Skin epidermis (tissue), 12 donors: Measurements from ENCODE around the gene CREG2.
A peak's percentile ranks its signal among the peaks of the same experiment; 100 is the strongest.

Source experiments
- H3K27ac ChIP-seq, 21 experiments: fragments of 200-600 bp; sonication (generic) in 11 of 21; one replicate each; pipeline ENCODE4 v1.5.0; 2020; ENCODE audit warnings: mild to moderate bottlenecking in 3 of 21, inconsistent platforms in 2 of 21, moderate library complexity in 2 of 21
- H3K4me3 ChIP-seq, 7 experiments: fragments of 200-600 bp; sonication (generic) in 2 of 7; one replicate each; pipeline ENCODE4 v1.5.0; 2020; ENCODE audit warnings: inconsistent platforms in 2 of 7, mild to moderate bottlenecking in 2 of 7, moderate library complexity in 1 of 7

The CREG2 gene, protein sequence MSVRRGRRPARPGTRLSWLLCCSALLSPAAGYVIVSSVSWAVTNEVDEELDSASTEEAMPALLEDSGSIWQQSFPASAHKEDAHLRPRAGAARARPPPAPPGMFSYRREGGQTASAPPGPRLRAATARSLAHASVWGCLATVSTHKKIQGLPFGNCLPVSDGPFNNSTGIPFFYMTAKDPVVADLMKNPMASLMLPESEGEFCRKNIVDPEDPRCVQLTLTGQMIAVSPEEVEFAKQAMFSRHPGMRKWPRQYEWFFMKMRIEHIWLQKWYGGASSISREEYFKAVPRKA

DNA sequence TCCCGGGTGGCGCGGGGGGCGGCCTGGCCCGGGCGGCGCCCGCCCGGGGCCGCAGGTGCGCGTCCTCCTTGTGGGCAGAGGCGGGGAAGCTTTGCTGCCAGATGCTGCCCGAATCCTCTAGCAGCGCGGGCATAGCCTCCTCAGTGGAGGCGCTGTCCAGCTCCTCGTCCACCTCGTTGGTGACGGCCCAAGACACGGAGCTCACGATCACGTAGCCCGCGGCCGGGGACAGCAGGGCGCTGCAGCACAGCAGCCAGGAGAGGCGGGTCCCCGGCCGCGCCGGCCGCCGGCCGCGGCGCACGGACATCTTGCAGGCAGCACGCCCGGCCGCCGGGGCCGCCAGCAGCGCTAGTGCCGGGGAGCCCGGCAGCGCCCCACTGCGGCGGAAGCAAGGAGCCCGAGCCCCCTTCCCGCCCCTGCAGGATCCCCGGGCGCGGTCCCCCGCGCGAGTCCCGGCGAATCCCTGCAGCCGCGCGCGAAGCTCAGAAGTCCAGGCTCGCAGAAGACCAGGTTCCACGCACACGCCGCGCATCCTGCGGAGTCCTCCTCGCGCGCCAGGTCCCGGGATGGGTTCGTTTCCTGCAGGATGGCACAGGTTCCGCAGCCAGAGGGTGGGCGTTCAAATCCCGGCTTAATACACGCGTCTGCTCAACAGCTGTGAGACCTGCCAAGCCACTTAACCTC, at the start of gene CREG2:
CREG2 (minus strand) TSS at position 353 of the 684 bp plus-strand sequence; CDS start at position 307, 46 bp downstream.
- peak within 1 kb of the TSS; percentile 15 to 45 (median 40) for H3K4me3 ChIP-seq
- no peak within 1 kb of the TSS for H3K27ac ChIP-seq

DNA sequence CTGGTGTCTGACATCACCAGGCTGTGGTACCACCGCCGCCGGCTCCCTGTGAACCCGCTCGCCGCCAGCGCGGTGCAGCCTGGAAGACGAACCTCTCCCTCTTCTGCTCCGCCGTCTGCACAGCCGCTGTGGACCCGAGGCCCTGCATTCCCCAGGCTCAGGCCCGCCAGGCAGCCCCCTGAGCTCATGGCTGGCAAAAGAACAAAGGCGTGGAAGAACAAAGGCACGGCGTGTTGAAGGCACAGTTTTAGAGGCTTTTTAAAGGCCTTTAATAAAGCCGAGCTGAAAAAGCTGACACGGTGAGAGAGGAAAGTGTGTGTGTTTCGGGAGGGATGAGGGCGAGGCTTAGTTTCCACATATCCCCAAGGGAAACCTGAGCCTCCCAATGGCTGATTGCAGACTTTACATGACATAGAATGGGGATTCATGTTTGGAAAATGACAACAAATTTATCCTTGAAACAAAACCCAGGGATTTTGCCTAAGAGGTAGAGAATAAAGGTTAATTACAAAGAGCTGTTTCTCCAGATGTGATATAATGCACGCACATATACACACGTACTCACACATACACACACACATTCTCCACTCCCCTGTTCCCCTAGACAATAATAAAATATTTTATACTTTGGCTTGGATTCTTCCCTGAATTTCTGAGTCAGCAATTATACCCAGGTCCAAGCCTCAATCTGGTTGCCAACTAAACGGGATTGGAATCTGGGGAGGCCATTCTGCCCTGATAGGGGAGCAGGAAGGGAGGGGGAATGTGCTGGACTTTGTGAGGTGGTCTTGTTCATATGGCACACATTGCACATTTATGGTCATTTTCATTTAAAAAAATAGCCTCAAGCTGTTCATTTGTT, 47.9 kb upstream of the CREG2 start:
- H3K27ac ChIP-seq, result peak overlapping the region in 11 of 21 experiments; percentile 2 to 76 (median 35)
- no peak overlapping the region for H3K4me3 ChIP-seq

DNA sequence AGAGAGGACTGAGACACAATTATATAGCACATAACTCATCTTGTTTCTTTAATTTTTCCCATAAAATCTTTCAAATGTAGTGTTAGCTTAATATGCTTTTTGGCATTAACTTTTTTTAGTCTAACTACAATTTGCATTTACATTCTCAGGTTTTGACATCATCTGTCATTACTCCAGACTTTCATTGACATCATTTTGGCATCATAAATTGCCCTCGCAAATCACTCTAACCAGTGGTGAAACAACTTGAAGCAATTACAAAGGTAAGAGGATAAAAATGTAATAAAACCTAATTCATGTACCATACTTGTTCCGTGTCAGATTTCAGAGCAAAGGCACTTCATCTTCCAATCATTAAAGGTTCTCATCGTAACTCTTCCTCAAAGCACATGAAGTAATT, 46.2 kb upstream of the CREG2 start:
- Histone ChIP-seq H3K27ac (peak overlapping the region in 1 of 21 experiments; percentile 63), H3K4me3 (no peak overlapping the region)

DNA sequence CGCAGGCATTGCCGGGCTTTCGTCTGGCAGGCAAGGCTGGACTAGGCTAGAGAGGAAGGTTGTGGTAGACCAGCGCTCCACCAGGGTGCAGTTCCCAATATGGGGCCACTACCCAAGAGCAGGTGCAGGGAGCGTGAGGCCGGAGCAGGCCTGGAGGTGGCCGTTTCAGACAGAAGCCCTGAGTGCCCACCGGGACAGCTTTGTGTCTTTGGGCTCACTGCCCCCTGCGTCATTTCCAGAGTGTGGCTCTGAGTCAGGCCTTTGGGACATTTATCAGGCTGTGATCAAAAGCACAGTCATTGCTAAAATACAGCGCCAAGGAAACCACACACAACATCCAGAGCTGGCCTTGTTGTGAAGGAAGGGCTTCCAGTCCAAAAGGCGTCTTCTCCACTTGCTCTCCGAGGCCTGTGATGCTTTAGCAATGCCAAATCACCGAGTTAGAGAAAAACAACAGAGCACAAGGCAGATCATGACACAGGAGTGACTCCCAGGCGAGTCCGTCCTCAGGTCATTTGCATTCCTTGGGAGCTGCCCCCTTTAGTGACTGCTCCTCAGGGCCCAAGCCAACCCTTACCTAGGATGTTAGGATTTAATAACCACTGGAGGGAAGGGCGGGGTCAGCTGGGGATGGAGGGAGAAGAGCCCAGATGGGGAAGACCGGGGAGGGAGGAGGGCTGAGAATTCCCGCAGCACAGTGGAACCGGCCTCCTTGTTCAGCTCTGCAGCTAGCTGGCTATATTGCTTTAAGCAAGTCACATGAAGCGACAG, 45.3 kb upstream of the CREG2 start:
- Histone ChIP-seq H3K27ac (peak overlapping the region in 4 of 21 experiments; percentile 20 to 63 (median 38)), H3K4me3 (no peak overlapping the region)

DNA sequence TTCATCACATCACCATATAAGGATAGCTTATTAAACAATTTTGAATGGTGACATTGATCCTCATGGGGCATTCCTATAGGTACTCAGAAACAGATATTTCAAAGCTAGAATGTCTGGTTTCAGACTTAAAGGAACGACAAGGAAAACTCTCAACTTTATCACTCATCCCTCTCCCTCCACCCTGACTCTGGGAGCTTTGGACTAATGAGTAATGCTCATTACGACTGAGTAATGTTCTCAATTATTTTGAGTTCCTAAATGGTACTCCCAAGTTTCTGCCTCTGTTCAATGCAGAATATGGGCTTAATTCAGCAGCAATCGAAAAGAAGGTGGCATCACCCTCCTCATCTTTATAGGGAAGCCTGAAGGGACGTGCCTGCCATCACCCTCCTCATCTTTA, 44.2 kb upstream of the CREG2 start:
- Histone ChIP-seq H3K4me3 (no peak overlapping the region), H3K27ac (peak overlapping the region in 1 of 21 experiments; percentile 54)

DNA sequence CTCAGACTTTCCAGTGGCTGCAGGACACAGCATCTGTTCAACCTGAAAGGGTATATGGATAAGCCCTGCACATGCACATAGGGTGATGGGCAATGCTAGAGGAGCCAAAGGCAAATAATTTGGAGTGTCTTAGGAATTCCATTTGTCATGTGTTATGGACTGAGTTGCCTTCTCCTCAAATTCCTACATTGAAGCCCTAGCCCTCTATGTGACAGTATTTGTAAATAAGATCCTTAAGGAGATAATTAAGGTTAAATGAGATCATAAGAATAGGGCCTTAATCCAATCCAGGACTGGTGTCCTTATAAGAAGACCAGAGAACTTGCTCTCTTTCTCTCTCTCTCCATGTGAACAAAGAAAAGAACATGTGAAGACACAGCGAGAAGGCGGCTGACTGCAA, 42.9 kb upstream of the CREG2 start:
- Histone ChIP-seq H3K4me3 (no peak overlapping the region), H3K27ac (no peak overlapping the region)

DNA sequence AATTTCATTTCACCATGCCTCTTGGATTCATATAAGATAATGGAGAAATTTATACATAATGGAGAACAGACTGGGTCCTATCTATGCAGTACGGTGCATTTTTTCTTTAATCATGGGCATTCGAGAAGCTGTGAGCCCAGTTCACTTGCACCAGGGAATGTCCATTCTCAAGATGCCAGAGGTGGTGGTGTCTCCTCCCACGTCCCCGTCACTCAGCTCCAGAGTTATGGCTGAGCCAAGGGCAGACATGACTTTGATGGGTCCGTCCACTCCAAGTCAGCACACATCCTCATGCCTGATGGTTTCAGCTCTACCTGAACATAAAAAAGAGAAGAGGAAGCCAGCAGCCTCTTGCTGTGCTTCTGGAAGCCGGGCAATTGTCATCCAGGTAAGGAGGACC, 42.1 kb upstream of the CREG2 start:
- Histone ChIP-seq H3K27ac (no peak overlapping the region), H3K4me3 (no peak overlapping the region)

DNA sequence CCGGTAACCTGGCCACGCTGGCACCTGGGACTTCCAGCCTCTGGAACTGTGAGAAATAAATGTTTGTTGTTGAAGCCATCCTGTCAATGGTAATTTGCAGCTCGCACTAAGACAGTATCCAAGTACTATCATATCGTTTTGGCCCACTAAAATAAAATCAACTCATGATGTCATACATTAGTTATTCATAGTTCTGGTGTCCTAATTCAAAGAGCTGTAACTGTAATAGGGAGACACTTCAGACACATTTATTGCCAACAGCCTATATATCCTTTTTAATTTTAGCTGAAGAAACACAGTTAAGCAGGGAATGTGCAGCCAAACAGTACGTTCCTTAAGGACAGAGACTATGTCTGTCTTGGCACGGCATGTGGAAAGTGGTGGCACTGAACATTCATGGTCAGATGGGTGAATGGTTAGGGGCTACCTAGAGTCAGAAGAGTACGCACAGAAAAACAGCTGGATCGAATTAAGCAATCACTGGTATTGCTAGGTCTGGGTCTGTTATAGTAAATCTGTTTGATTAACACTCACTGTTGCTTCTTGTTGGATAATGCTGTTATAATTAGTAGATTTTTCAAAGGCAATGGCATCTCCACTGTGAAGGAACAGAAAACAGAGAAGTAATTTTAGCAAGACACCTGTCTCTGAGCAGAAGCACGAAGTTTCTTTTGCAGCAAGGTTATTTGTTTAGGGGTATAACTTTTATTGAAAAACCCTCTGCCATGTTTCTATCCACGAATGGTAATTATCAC, 41.3 kb upstream of the CREG2 start:
- H3K27ac ChIP-seq, result no peak overlapping the region
- H3K4me3 ChIP-seq, result no peak overlapping the region

DNA sequence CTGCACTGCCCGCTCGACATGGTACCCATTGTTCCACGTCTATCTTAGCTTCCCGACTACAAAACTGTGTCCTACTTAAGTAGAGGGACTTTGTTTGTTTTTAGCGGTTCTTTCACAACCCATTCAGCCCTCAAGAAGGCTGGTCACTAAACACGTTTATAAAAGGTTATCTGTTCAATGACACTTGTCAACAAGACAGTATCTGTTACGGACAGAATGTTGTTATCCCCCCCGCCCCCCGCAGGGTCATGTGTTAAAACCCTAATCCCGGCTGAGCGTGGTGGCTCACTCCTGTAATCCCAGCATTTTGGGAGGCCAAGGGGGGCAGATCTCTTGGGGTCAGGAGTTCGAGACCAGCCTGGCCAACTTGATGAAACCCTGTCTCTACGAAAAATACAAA, 40.4 kb upstream of the CREG2 start:
- no peak overlapping the region for H3K4me3 ChIP-seq
- no peak overlapping the region for H3K27ac ChIP-seq

DNA sequence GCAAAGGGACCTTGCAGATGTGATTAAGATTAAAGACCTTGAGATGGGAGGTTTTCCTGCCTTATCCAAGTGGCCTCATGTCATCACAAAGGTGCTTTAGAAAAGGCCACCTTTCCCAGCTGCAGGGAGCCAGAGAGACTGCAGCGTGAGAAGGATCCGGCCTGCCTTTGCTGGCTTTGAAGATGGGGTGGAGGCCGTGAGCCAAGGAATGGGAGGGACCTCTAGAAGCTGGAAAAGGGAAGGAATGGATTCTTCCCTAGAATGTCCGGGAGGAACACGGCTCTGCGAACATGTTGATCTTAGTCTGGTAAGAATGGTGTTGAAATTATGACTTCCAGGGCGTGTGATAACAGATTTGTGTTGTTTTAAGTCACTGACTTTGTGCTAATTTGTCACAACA, 39.9 kb upstream of the CREG2 start:
- H3K27ac ChIP-seq, result no peak overlapping the region
- H3K4me3 ChIP-seq, result no peak overlapping the region

DNA sequence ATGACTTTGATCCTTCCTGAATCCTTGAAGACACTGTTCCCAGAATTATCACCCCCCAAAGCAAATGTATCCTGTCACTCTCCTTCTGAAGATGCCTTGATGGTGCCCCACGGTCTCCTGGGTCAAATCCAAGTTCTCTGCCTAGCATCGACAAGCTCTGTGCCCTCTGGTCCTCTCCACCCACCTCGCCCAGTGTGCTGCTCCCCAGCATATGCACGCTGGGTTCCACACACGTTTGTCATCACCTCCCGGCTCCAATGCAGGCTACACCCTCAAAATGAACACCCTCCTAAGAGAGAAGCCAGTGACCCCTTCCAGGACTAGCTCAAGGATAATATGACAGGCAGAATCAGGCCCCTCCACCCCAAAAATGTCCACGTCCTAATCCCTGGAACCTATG, 39.5 kb upstream of the CREG2 start:
- H3K27ac ChIP-seq, result no peak overlapping the region

DNA sequence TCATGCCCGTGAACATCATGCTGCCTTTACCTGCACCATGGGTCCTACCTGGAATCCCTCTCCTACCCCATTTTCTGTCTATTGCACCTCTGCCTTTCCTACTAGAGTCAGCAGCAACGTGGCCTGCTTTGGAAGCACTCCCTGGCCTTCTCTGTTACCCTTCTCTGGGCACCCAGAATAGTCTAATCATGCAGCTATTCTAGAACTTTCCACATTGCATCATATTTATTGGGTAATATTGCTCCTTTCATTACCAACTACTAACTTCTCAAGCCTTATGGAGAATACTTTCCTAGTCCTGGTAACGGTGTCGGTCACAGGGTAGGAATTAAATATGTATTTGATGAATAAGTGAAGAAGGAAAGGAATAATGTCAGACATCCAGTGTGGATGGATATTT, 33.3 kb upstream of the CREG2 start:
- H3K27ac ChIP-seq, result no peak overlapping the region
- no peak overlapping the region for H3K4me3 ChIP-seq

More for the DNA sequence above, 39.5 kb upstream of the CREG2 start:
- H3K4me3 ChIP-seq, result no peak overlapping the region

DNA sequence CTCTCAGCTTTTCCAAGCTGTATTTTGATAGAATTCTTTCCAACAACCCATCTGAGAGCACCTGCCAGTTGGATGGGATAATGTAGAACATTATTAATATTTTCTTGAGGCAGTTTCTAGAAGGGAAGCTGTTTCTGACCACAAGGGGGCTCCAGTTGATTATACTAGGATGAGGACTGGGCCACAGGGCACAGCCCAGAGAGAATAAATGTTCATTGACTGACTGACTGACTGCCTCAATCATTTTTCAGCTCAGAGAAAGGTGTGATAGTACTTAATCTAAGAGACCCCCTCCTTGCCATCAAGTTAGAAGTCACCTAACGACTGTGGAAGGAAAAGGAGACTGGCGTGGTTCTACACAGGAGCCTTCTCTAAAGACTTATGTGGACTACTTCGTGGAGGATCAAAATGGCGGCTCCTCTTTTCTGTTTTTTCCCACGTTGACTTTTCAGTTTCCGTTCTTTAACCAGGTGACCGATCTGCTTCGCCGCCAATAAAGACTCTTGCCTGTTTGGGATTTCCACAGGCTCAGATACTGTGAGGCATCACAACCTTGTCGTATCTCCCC, 31.9 kb upstream of the CREG2 start:
- no peak overlapping the region for H3K4me3 ChIP-seq
- H3K27ac ChIP-seq, result no peak overlapping the region

DNA sequence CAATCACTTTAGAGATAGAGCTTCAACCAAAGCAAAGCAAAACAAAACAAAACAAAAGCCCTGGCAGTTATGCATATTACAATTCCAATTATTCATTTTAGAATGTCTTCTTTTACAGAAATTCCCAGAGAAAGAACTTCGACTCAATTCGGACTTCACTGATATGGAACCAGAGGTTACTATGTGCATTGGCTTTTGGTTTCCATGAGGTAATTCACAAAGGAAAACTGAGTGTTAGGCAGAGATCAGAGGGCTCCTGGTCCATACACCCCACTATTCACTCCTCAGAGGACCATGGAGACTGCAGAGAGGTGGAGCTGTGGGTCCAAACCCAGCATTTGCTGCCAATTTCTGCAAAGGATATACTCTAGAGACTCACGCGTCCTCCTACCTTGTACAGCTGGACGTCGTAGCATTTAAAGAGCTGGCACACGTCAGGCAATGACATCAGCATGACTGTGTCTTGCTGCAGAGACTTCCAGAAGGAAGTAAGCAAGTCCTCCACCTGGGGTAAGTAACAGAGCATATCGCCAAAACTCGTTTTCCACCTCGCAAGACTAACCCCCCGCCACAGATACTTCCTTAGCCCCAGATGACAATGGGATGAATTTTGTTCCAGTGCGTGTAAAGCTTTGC, 31.3 kb upstream of the CREG2 start:
- H3K27ac ChIP-seq, result no peak overlapping the region
- H3K4me3 ChIP-seq, result no peak overlapping the region

DNA sequence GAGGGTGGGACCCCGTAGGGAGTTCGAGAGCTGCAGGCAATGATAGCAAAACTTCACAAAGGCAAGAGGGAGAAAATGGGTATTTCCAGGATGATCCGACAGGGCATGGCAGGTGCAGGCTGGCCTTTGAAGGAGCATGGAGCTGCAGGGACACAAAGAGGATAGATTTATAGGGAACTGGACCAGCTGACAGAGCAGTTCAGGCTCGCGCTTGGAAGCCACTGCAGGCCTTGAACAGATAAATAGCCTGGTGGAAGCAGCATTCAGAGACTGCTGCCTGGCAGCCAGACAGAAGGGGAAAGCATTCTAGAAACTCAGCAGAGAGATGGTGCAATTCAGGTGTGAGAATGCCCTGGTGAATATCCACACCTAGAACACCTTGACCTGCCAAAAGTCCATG, 29.3 kb upstream of the CREG2 start:
- Histone ChIP-seq H3K27ac (no peak overlapping the region), H3K4me3 (no peak overlapping the region)

DNA sequence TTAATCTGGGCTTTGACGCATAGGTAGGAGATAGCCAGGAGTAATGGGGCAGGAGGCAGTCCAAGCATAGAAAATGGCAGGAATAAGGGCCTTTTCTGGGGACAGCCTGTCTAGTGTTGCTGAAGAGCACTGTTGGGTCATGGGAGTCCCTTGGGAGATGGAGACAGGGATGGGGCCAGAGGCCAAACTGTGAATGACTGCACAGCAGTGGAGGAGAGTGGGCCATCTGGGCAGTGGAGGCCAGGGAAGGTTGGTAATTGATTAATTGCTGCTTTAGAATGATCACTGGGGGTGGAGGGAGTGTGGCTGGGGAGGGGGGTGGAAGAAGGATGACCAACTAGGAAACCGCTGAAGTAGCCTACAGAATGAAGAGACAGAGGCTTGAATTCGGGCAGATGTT, 28.6 kb upstream of the CREG2 start:
- Histone ChIP-seq H3K4me3 (no peak overlapping the region), H3K27ac (no peak overlapping the region)

DNA sequence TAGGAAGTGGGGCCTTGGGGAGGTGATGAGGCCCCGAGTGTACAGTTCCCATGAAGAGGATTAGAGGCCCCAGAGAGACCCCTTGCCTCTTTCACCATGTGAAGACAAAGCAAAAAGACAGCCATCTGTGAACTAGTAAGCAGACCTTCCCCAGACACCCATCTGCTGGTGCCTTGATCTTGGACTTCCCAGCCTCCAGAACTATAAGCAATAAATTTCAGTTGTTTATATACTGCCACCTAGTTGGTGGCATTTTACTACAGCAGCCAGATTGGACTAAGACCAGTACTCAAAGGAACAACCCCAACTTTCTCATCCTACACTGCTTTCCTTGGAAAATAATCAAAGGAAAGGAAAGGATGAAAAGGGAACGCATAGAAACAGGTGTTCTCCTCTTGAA, 27.9 kb upstream of the CREG2 start:
- no peak overlapping the region for H3K27ac ChIP-seq
- H3K4me3 ChIP-seq, result no peak overlapping the region

DNA sequence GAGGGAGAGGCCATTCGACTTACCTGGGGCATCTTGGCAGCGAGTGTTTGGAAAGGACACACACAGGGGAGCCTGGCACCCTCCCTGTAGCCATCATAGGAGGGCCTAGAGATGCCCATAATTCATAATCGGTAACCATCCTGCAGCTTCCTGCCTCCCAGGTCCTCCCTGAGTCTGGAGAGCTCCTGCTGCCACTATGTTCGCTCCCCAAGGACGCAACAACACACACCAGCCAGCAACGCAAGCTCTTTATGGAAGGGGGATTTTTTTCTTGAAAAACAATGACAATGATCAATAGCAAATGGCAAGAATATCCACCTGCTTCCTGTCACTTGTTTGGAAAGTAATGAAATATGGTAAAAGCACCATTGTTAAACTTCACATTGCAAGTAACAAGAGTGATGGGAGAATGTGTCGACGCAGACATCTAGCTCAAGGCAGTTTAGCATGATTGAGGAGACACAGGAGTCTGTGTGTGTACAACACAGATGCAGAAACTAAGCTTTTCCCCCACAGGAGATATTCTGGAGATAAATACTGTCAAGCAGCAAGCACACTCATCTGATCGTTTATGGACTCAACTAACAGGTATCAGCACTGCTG, 24.9 kb upstream of the CREG2 start:
- no peak overlapping the region for H3K27ac ChIP-seq
- no peak overlapping the region for H3K4me3 ChIP-seq
